GM18861 (cell line): ENCODE data around the gene CAPZA1.
A peak's percentile ranks its signal among the peaks of the same experiment; 100 is the strongest.
"Not testable (repeated sequence)": the region's sequence is repeated elsewhere in the genome, so short reads cannot be mapped to it uniquely, and the experiment has no call there.

Source experiments
- ATAC-seq: cut with Tn5 transposase; IDR thresholded peaks from one replicate; pipeline ENCODE4 v1.9.1; 2021; ENCODE audit not compliant: unreplicated experiment

CAPZA1 gene

DNA sequence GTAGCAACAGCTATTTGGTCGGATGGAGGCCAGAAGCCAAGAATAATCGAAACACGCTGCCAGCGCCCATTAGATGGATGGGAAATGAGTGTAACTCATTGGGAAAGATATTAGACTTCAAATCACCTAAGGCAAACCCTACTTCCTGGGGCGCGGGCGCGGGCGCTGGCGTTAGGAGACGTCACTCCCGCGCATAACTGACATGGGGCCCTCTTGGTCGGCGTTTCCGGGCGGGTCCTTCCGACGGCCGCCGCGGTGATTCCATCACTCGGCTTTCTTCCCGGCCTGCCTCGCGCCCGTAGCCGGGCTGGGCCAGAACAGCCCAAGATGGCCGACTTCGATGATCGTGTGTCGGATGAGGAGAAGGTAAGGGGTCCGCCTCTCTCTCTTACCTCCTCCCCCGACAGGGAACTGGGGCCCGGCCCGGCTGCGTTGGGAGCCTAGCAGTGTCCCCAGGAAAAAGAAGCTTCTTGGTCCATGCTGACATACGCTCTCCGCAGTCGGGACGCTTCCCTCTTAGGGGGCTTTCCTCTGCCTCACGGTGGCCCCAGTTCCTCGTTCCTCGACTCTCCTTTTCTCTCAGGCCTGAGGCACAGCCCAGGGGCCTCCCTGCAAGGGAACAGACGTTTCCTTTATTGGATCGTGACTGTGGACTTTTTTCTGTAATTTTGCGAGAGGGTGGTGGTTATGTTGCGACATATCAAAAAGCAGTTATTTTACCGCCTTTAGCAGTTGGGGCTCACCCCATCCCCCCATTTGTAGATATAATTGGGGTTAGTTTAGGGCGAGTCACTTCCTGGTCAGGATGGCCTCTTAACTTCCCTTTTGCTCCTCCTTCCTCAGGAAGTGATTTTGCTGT, at the start of gene CAPZA1:
Gene CAPZA1 (plus strand): TSS at position 315 of the 859 bp plus-strand sequence. CDS start 13 bp downstream, at position 328.
- ATAC-seq: peak; percentile 63

DNA sequence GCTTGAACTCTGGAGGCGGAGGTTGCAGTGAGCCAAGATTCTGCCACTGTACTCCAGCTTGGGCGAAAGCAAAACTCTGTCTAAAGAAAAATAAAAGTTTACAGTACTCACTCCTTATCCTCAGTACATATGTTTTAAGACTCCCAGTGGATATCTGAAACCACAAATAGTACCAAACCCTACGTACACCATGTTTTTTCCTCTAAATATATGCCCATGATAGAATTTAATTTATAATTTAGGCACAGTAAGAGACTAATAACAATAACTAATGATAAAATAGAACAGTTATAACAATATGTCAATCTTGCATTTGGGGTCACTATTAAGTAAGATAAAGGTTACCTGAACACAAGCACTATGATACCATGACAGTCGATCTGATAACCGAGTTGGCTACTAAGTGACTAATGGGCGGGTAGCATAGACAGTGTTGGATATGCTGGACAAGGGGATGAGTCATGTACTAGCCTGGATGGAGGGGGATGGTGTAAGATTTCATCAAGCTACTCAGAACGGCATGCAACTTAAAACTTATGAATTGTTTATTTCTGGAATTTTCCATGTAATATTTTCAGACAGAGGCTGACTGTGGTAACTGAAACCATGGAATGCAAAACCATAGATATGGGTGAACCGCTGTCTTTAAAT, 44.4 kb upstream of the CAPZA1 start:
- ATAC-seq: no peak

DNA sequence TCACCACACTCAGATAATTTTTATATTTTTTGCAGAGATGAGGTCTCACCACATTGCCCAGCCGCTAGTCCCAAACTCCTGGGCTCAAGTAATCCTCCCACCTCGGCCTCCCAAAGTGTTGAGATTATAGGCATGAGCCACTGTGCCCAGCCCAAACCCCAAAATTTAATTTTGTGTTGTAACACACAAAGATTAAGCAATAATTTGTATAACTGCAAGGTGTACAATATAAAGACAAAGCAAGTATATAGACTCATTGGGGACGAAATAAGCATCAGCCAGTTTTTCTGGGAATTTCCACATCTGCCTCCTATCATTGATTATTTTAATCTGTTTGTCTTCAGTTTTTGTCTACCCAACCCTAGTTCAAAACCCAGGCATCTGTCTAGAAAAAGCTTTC, 43.4 kb upstream of the CAPZA1 start:
- no peak for ATAC-seq

DNA sequence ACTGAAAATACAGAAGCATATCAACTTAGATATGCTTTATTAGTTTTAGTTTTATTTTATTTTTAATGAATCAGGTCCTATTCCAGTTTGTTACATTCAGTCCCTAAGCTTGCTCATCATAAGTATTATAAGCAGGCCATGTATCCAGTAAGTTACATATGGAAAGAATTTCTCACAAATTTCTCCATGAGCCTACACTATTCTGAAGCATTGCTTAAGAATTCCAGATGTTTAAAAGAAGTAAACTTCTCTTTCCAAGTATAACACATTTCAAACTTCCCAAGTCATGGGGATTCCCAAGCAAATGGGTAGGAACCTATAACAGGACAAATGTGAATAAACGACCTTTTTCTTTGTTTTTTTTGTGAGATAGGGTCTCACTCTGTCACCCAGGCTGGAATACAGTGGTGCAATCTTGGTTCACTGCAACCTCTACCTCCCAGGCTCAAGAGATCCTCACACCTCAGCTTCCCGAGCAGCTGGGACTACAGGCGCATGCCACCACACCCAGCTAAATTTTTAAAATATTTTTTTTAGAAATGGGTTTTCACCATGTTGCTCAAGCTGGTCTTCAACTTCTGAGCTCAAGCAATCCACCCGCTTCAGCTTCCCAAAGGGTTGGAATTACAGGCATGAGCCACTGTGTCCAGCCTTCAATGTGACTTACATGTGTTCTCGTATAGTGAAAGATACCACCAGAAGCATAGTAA, 39.7 kb upstream of the CAPZA1 start:
- ATAC-seq: no peak

DNA sequence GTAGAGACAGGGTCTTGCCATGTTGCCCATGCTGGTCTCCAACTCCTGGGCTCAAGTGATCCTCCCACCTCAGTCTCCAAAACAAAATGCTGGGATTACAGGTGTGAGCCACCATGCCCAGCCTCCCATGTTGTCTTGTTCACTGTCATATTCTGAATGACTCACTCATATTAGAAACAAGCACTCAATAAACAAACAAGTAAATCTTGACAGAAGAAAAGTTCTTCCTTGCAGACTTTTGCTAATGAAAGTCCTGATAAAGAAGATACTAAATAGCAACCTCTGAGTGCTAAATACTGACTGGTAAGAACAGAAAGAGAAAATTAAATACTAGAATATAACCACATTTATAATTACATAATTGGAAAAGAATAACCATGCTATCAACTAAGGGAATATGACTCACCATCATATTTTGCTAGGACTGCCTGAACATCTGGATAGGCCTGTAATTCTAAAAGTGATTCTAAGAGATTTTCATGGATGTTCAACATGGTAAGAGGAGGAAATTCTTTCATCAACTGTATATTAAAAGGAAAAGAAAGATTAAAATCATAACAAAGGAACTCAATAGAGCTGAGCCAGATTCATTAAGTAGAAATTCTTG, 37.9 kb upstream of the CAPZA1 start:
- no peak for ATAC-seq

DNA sequence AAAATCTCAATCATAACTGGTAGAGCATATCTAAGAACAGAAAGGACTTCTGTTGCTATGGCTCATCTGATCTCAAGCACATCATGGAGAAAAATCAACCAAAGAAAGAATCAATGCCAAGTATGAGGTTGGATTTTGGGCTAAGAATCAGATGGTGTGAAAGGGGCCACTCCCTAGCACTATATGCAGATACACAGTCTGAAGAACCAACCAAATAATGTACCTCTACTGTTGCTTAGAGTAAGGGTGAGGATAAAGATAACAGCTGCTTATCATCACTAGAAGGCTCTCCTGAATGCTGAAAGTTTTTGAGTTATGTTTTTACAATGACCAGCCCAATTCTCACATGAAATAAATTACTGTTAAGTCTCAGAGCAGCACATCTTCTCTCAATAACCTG, 36.3 kb upstream of the CAPZA1 start:
- ATAC-seq: no peak

DNA sequence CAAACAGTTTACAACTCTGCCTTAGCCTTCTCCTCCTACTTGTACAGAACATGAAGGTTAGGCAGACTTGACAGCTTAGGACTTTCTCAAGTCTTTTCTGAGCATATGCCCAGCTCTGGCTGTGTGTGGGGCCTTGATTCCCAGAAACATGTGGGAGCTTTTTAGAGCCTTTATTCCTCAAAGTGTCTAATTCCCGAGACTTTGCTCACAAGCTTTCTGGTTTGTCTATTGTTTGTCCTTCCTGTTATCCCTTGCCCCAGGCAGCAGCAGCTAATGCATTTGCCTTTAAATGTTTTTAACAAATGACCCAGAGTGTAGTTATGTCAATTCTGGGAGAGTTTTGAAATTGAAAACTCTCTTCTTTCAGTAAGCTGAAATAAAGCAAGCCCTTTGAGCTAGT, 29.9 kb upstream of the CAPZA1 start:
- no peak for ATAC-seq

DNA sequence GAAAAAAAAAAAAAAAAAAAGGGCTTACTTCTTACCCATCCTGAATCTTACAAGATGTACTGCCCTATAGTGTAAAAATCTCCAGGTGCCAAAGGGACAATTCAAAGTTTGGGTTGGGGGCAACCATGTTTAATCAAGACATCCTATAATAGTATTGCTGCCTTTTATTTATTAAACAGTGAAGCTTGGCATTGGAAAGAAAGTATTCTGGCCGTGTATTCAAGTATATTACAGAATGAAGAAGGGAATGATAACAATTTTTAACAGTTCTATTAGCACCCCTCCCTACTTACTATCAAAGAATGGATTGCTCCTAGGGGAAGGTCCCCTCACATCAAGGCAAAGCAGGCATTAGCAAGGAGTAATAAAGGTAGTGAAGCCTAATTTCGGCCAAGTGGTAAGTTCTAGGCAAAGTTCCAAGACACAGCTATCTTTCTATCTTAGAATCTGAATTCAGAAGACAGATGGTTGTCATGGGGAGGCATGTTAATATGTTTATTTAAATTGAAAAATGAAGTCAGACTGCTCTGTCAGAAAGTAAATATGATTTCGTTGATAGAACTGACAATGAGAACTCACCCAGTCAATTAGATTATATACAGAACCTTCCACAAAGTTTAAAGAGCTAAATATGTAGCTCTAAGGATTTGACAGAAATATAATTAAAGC, 25.3 kb upstream of the CAPZA1 start:
- ATAC-seq: no peak

DNA sequence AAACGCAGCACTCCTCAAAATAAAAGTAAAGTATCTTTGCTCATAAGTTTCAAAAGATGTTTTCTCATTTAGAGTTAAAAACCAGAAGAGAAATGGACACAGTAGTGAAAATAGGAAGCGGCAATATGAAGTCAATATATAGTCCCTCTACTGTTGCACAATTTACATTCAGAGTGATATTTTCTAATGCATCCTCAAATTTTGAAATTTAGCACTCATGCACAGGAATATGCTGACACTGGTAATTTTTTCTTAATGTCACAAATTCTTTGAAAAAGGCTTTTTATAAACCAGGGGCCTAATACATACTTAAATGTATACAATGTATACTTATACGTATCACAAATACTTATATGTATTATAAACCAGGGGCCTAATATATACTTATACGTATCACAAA, 20.2 kb upstream of the CAPZA1 start:
- ATAC-seq: no peak

DNA sequence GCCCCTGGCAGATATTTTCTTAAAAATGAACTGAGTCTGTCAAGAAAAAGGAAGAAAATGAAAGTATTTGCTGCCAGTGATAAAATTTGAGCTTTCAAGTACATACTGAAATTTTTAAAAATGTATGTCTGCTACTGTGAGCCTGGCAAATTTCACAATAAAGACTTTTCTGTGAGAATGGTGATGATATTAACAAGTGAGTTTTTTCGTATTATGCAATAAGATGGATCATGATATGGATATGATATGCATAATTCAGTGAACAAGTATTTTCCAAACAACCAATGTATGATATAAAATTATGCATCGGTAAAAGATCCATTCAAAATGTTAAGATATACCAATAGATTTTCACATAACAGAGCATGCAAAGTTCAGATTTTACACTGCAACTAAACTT, 16.6 kb upstream of the CAPZA1 start:
- ATAC-seq: no peak

DNA sequence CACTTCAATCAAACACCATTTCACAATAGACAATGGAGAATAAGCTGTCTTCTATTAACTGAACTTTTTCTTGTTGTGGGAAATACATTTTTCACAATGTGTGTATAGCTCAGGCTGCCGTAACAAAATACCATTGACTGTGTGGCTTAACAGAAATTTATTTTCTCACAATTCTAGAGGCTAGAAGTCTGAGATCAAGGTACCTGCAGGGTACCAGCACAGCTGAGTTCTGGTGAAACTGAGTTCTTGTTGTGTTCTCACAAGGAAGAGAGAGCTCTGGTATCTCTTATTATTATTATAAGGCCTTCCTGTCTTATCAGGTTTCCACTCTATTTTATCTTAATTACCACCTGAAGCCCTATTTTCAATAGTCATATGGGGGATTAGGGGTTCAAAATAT, 16.1 kb upstream of the CAPZA1 start:
- no peak for ATAC-seq

DNA sequence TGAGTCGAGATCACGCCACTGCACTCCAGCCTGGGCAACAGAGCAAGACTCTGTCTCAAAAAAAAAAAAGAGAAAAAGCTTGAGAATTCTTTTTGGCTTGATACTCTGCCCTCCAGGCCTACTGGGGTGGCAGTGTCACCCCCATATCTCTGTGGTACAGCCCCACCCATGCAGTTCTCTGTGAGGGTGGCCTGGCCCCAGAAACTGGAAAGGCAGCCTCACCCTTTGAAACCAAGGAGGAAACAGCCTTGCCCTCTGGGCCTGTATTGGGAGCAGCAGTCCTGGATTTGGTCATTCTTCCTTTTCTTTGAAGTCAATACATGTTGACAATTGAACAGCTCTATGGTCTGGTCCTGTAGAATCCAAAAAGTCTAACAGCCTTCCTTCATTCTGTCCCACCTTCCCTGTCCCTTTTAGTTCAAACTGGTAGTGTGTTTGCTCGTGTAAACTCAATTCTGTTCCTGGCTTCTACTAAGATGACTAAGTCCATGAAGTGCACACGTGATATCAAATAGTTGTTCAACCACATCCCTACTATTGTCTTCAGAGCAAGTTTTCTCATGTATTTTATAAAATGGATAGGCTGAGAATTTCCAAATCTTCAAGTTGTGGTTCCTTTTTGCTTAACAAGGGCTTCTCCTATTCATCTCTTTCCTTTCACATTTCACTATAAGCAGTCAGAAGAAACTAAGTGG, 13.9 kb upstream of the CAPZA1 start:
- ATAC-seq: no peak

DNA sequence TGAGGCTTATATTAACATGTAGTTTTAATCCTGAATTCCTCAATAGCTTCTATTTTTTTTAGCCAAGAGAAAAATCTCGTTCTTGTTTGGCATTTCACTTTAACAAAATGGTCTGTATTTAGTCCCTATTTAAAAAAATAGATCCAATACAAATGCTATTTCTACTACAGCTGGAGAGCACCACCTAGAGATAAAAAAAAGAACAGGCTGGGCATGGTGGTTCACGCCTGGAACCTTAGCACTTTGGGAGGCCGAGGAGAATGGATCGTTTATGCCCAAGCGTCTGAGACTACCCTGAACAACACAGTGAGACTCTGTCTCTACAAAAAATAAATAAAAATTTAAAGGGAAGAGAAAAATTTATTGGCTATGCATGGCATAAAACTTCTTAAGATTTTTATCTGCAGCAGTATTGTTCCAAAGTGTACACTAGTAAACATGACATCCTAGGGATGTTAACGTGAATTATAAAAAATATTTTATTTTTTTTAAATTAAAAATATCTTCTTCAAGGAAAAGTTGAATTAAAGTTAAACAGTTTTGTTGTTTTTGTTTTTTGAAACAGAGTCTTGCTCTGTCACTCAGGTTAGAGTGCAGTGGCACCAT, 5.1 kb upstream of the CAPZA1 start:
- ATAC-seq: no peak

DNA sequence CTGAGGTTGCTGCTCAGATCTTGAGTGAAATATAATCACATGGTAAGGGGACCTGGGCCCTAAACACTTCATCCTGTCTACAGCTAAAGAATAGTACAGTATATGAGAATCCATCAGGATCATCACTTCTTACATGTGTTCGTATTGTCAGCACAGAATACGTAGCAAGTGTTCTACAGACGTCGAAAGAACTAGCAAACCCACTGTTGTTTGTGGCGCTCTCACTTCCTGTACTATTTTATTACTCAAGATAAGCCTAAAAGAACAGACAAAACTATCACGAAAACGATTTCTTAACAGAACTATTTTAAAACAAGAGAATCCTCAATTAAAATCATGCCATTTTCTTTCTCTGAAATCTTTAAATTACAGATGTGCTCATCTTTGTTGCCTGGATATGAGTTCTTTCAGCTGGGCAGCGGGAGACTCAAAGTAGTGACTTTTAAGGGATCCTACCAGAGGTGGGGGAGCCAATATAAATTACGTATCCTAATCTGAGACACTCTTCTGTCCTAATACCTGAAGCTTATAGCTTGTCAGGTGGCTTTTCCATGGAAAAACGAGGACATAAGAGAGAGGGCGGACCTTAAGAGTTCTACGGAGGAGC, 1.4 kb upstream of the CAPZA1 start:
- ATAC-seq: peak; percentile 24

DNA sequence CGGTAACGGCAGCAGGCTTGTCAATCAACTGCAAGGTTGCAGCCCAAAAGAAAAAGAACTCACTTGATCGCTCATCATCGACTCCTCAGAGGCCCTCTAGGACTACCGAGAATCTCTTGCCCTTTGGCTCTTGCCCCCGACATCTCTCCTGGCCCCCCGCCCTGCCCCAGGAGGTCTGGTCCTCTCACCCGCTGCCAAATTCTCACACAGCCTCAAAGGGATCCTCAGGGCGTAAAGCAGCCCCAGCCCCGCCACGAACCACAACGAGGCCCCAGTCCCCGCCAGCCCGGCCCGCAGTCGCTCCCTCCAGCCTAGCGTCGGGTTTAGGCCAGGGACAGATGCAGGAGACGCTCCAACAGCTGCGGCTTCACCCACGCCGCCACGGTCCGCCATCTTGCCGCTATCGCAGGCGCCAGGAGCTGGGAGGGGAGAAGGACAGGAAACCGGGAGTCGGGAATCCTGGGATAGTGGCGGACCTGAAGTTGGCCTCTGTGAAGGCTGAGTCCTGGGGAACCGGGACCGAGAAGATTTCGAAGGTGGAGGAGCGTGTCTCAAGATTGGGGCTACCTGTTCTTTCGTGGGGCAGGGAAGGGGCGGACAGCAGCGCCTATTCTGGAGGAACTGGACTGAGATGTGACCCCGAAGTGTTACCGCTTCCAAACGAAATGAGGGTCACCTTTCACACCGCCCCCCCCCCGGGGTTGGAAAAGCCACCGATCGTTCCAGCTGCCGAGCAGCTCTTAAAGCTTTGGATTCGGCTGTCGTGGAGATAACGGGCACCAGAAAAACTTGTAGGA, 713 bp upstream of the CAPZA1 start, which contains the start of gene ST7L:
Gene ST7L (minus strand): TSS at position 421 of the 797 bp plus-strand sequence. CDS start 28 bp downstream, at position 393.
- peak; percentile 3 for ATAC-seq

DNA sequence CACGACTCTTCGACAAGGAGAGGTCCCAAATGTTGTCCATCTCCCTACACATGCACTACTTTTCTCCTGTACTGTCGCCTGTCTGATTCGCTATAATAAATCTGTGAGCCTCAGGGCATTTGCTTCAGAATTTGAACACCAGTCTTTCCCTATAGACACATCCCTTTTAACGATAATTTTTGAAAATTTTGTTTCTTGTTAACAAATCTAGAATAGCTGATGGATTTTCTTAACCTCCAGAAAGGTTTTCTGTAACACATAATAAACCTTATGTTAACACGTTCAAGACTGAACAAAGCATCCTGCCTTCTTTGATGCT, 704 bp downstream of the CAPZA1 start:
- no peak for ATAC-seq

DNA sequence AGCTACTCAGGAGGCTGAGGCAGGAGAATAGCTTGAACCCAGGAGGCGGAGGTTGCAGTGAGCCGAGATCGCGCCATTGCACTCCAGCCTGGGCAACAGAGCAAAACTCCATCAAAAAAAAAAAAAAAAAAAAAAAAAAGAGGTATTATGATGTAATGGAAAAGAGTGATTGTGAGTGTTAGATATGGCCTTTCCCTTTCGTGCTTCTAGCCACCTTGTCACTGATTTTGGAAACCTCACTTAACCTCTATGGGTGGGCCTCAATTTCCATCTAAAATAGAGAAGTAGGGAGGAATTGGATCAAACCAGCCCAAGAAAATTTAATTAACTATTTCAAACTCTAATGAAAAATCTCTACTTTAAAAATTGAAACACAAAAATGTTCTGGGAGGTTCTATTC, 4.9 kb downstream of the CAPZA1 start:
- ATAC-seq: not testable (repeated sequence)

DNA sequence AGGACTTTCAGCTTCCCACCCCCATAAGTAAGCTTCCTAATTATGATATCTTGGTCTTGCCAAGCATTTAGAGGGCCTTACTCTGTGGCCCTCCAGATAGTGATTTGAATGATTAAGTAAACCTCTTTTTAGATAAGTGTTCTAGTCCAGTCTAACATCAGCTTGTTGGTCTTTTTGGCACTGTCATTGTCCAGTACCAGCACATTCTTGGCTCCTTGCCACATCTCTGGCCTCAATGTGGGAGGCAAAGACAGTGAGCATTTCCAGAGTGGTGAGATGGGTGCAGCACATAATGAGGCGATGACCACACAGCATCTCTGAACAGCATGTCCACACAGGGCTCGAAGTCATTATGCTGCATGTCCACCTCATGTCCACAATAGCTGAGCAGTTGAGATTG, 6.1 kb downstream of the CAPZA1 start:
- ATAC-seq: no peak

DNA sequence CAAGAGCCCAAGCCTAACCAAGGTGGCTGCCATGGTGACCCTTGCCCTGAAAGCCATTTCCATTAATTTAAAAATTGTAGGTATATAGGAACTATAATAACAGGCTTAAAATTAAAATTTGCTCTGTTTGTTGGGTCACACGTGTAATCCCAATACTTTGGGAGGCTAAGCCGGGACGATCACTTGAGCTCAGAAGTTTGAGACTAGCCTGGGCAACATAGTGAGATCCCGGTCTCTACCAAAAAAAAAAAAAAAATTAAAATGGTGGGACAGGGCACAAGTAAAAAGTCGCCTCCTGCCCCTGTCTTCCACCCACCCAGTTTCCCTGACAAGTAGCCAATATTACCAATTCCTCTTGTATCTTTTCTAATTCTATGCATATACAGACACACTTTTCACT, 6.6 kb downstream of the CAPZA1 start:
- no peak for ATAC-seq
